HepG2 (cell line): ENCODE measurements around the gene PCSK2. TPM values are rescaled to one million over a fixed set of nuclear protein-coding genes. Genes with fewer than 3 reads are reported as not detected.

ENCODE experiments used
- ATAC-seq: fragments of 200-7000 bp; cut with Tn5 transposase; 3 replicates; pipeline ENCODE4 v1.9.1; 2020; ENCODE audit warnings: mild to moderate bottlenecking, moderate library complexity
- BruUV-seq: library from RNA; stranded (reverse); fragments of 400-500 nt; replicated peaks from 2 replicates; lab custom pipeline; 2021; lab: Mats Ljungman, UMichigan
- CTCF ChIA-PET: fragments of 300-600 bp; formaldehyde crosslinking; extraction: SDS; loops from one replicate; lab custom pipeline; 2021; ENCODE audit warnings: low total read pairs, inconsistent platforms, low intra/inter-chr PET ratio; lab: Yijun Ruan, JAX
- POLR2A ChIA-PET: fragments of 350-600 bp; sonication (Branson Sonifier 250); formaldehyde crosslinking; loops from one replicate; lab custom pipeline; 2020; ENCODE audit warnings: antibody characterized with exemption, inconsistent platforms; lab: Yijun Ruan, JAX
- DNase-seq: peaks from one replicate; pipeline ENCODE4 v3.0.0-alpha.2; 2015; ENCODE audit warnings: low spot score
- FAIRE-seq: peaks from 3 replicates; lab custom pipeline; 2011; peaks lifted over from hg19 to GRCh38; lab: Jason Lieb, UNC
- H2AFZ ChIP-seq: one replicate; pipeline ENCODE4 v1.6.1; 2011; ENCODE audit warnings: low read length, inconsistent platforms
- H3K27ac ChIP-seq: fragments of 300-600 bp; 3 replicates; pipeline ENCODE4 v1.8.0; 2011; ENCODE audit warnings: mixed run types, mild to moderate bottlenecking, mixed read lengths, low read length, inconsistent platforms; ENCODE audit not compliant: insufficient read depth; ENCODE audit errors: extremely low read length
- H3K27me3 ChIP-seq, 2 experiments: fragments of 200-600 bp in 1 of 2; 2 replicates in 1 of 2; 3 replicates in 1 of 2; pipeline versions ENCODE4 v1.6.0 to v1.8.0; 2011; ENCODE audit warnings: low read length in 2 of 2, mild to moderate bottlenecking in 2 of 2, moderate library complexity in 2 of 2, inconsistent platforms in 1 of 2; ENCODE audit not compliant: insufficient read depth in 2 of 2, control insufficient read depth in 1 of 2
- H3K36me3 ChIP-seq, 2 experiments: fragments of 200-600 bp in 1 of 2; replicated peaks in 1 of 2; 2 replicates in 1 of 2; 3 replicates in 1 of 2; pipeline versions ENCODE4 v1.5.1 to v1.8.0; 2011; ENCODE audit warnings: low read length in 2 of 2, inconsistent platforms in 1 of 2; ENCODE audit not compliant: insufficient read depth in 2 of 2, control insufficient read depth in 1 of 2
- H3K4me1 ChIP-seq: 2 replicates; pipeline ENCODE4 v1.5.1; 2012; ENCODE audit warnings: low read length, inconsistent platforms; ENCODE audit not compliant: insufficient read depth
- H3K4me2 ChIP-seq: 2 replicates; pipeline ENCODE4 v1.6.0; 2011; ENCODE audit warnings: low read depth, low read length, inconsistent platforms
- H3K4me3 ChIP-seq, 3 experiments: fragments of 200-600 bp in 1 of 3; sonication (generic), shearing (Covaris generic) in 1 of 3; replicated peaks in 1 of 3; 2 replicates each; pipeline ENCODE4 v1.5.1; 2011 to 2016; ENCODE audit warnings: low read length in 3 of 3, inconsistent platforms in 2 of 3, low read depth in 2 of 3, mild to moderate bottlenecking in 2 of 3, control low read depth in 1 of 3, mixed read lengths in 1 of 3; ENCODE audit not compliant: insufficient read depth in 1 of 3
- H3K79me2 ChIP-seq: one replicate; pipeline ENCODE4 v1.6.1; 2011; ENCODE audit warnings: low read length, inconsistent platforms; ENCODE audit not compliant: insufficient read depth
- H3K9ac ChIP-seq: 2 replicates; pipeline ENCODE4 v1.6.0; 2011; ENCODE audit warnings: mild to moderate bottlenecking, low read depth, low read length, inconsistent platforms; ENCODE audit not compliant: insufficient read depth
- H3K9me3 ChIP-seq: 2 replicates; pipeline ENCODE4 v1.5.1; 2012; ENCODE audit warnings: mild to moderate bottlenecking, low read length
- H4K20me1 ChIP-seq: 2 replicates; pipeline ENCODE4 v1.6.0; 2011; ENCODE audit warnings: inconsistent platforms, mild to moderate bottlenecking, low read length, moderate library complexity; ENCODE audit not compliant: insufficient read depth
- ATAD3A ChIP-seq: sonication (generic); formaldehyde crosslinking; IDR thresholded peaks from 2 replicates; pipeline ENCODE4 v1.4.0; 2020; ENCODE audit warnings: missing genetic modification reagents
- CHD4 ChIP-seq: fragments of 200-600 bp; sonication (generic); IDR thresholded peaks from 2 replicates; pipeline ENCODE4 v1.7.0; 2017; ENCODE audit warnings: mild to moderate bottlenecking, low read length, borderline replicate concordance
- HDAC6 ChIP-seq: fragments of 200-600 bp; sonication (generic); IDR thresholded peaks from 2 replicates; pipeline ENCODE4 v1.7.0; 2017; ENCODE audit warnings: mild to moderate bottlenecking, antibody characterized with exemption, low read length, low read depth
- NAIF1 ChIP-seq: sonication (generic); formaldehyde crosslinking; IDR thresholded peaks from 2 replicates; pipeline ENCODE4 v1.5.0; 2020; ENCODE audit warnings: mild to moderate bottlenecking, missing genetic modification reagents, borderline replicate concordance
- NFKBIZ ChIP-seq: IDR thresholded peaks from 2 replicates; pipeline ENCODE4 v1.6.1; 2018; ENCODE audit warnings: missing genetic modification reagents, missing compliant biosample characterization
- PHF21A ChIP-seq: sonication (generic); formaldehyde crosslinking; IDR thresholded peaks from 2 replicates; pipeline ENCODE4 v1.5.0; 2020; ENCODE audit warnings: mild to moderate bottlenecking, missing genetic modification reagents
- RBAK ChIP-seq: sonication (generic); formaldehyde crosslinking; IDR thresholded peaks from 2 replicates; pipeline ENCODE4 v1.5.1; 2020; ENCODE audit warnings: mild to moderate bottlenecking, missing genetic modification reagents
- RFX1 ChIP-seq: fragments of 450-650 bp; IDR thresholded peaks from 2 replicates; pipeline ENCODE4 v1.6.1; 2017
- SIX4 ChIP-seq: sonication (generic); formaldehyde crosslinking; IDR thresholded peaks from 2 replicates; pipeline ENCODE4 v1.4.0; 2020; ENCODE audit warnings: missing genetic modification reagents
- STAT5B ChIP-seq: sonication (generic); formaldehyde crosslinking; IDR thresholded peaks from 2 replicates; pipeline ENCODE4 v1.4.0; 2020; ENCODE audit warnings: missing genetic modification reagents
- TGIF2 ChIP-seq: IDR thresholded peaks from 2 replicates; pipeline ENCODE4 v1.6.1; 2016; ENCODE audit warnings: control low read depth, missing compliant biosample characterization
- THAP9 ChIP-seq: sonication (generic); formaldehyde crosslinking; IDR thresholded peaks from 2 replicates; pipeline ENCODE4; 2020; ENCODE audit warnings: missing genetic modification reagents, mild to moderate bottlenecking, borderline replicate concordance
- ZBTB8A ChIP-seq: sonication (generic); formaldehyde crosslinking; IDR thresholded peaks from 2 replicates; pipeline ENCODE4 v1.4.0; 2020; ENCODE audit warnings: mild to moderate bottlenecking, low read depth, missing genetic modification reagents, borderline replicate concordance
- ZFY ChIP-seq: sonication (generic); formaldehyde crosslinking; IDR thresholded peaks from 2 replicates; pipeline ENCODE4 v1.4.0; 2020; ENCODE audit warnings: missing genetic modification reagents
- ZGPAT ChIP-seq: IDR thresholded peaks from 2 replicates; pipeline ENCODE4 v1.6.1; 2016; ENCODE audit warnings: mild to moderate bottlenecking
- ZMYM4 ChIP-seq: sonication (generic); formaldehyde crosslinking; IDR thresholded peaks from 2 replicates; pipeline ENCODE4 v1.8.1; 2023; ENCODE audit warnings: mild to moderate bottlenecking, missing genetic modification reagents
- ZNF383 ChIP-seq: sonication (generic); formaldehyde crosslinking; IDR thresholded peaks from 2 replicates; pipeline ENCODE4 v1.4.0; 2020; ENCODE audit warnings: missing genetic modification reagents, mild to moderate bottlenecking, borderline replicate concordance
- WGBS: methylation state at CpG from one replicate; pipeline ENCODE4 v1.1.6; 2017; ENCODE audit warnings: low lambda C conversion rate; 5-methylcytosine and 5-hydroxymethylcytosine counted together
- in situ Hi-C: cut with HindIII; loops from 2 replicates; pipeline ENCODE4 v1.10.0; 2017; ENCODE audit warnings: low pct_unique_long_range_greater_than_20kb; ENCODE audit not compliant: extremely low pct_ligation_motif_present
- intact Hi-C: fragments of 100-400 bp; cut with micrococcal nuclease; formaldehyde crosslinking; loops from one replicate; pipeline ENCODE4 v1.10.0; 2022; ENCODE audit not compliant: unreplicated experiment
- polyA plus RNA-seq, 8 experiments: library from polyadenylated mRNA; depleted of rRNA in 3 of 8; stranded (reverse) in 7 of 8; unstranded in 1 of 8; fragments of >200 nt; fragmentation: Illumina TruSeq in 4 of 8; extraction: Trizol in 4 of 8; gene quantifications; 2 replicates each; pipeline versions ENCODE4 v1.2.1 to v1.2.3, GENCODE V29; 2011 to 2016; ENCODE audit warnings: low read depth in 4 of 8, missing spikeins in 1 of 8, mixed read lengths in 1 of 8; ENCODE audit not compliant: insufficient read depth in 1 of 8
- total RNA-seq, 5 experiments: library from RNA; depleted of rRNA; stranded (reverse); fragments of >200 nt; fragmentation: Illumina TruSeq; extraction: Trizol; gene quantifications; 2 replicates each; pipeline ENCODE4 v1.2.3, GENCODE V29; 2016; ENCODE audit warnings: low read depth in 1 of 5

The PCSK2 gene
- total and polyA plus RNA-seq, 2 of the 13 experiments (the other 11 are each of a cell fraction or from before 2014, with no cell fraction given), result not detected

GRCh38 chr20:17248224-17248623 lies 21.4 kb downstream of the PCSK2 start:
- no peaks in the 10 kb centered on the region for H3K27me3 ChIP-seq
- no peak for FAIRE-seq
- TF ChIP-seq ZNF383 (CRISPR knock-in tag) (no peak), ZGPAT (no peak), ATAD3A (CRISPR knock-in tag) (no peak), ZMYM4 (no peak), TGIF2 (CRISPR knock-in tag) (no peak), CHD4 (no peak), THAP9 (no peak), RBAK (CRISPR knock-in tag) (no peak), ZFY (CRISPR knock-in tag) (no peak), HDAC6 (no peak), SIX4 (CRISPR knock-in tag) (no peak), PHF21A (no peak), NAIF1 (no peak), RFX1 (no peak), NFKBIZ (CRISPR knock-in tag) (no peak), ZBTB8A (CRISPR knock-in tag) (no peak), STAT5B (no peak)
- TF ChIP-seq, all 625 proteins: peak for 0
- no peaks in the 10 kb centered on the region for H3K79me2 ChIP-seq
- intact Hi-C loops (no loop called here), in situ Hi-C loops (no loop called here)
- BruUV-seq, result no TSS peak
- 10% methylated on average over 3 of the region's 3 CpGs for WGBS
- no peaks in the 10 kb centered on the region for H4K20me1 ChIP-seq
- H3K36me3 ChIP-seq, result no peaks in the 10 kb centered on the region
- no peaks in the 10 kb centered on the region for H3K9me3 ChIP-seq
- H3K27ac ChIP-seq, result no peak overlapping the region
- ChIA-PET CTCF (no interaction called here), POLR2A (no interaction called here)
- ATAC-seq (no peak), DNase-seq (no peak)
- H2AFZ ChIP-seq, result no peak overlapping the region
- H3K4me3 ChIP-seq, result no peak overlapping the region
- H3K9ac ChIP-seq, result no peak overlapping the region
- H3K4me2 ChIP-seq, result no peak overlapping the region
- no peaks in the 10 kb centered on the region for H3K4me1 ChIP-seq
